Uterus (tissue), 2 donors: ENCODE measurements around the gene MLIP.

Experiments used
- CTCF ChIP-seq, 4 experiments: fragments of 200-600 bp in 2 of 4; fragments of 450-650 bp in 2 of 4; sonication (generic) in 2 of 4; IDR thresholded peaks; one replicate each; pipeline ENCODE4 v1.5.1; 2016 to 2019; ENCODE audit warnings: antibody characterized with exemption in 4 of 4, mild to moderate bottlenecking in 2 of 4, moderate library complexity in 1 of 4
- POLR2A ChIP-seq, 2 donors: fragments of 450-650 bp; IDR thresholded peaks; one replicate each; pipeline ENCODE4 v1.6.1; 2016; ENCODE audit warnings: antibody characterized with exemption in 2 of 2, mild to moderate bottlenecking in 1 of 2, moderate library complexity in 1 of 2

- no peak for TF ChIP-seq CTCF (IDR thresholded peaks at IDR 0.05)
- TF ChIP-seq POLR2A (IDR thresholded peaks at IDR 0.05) = no peak
Observed at GRCh38 chr6:54245265-54245664, 134.0 kb downstream of the MLIP start.
